Dendritic cell treated with granulocyte-macrophage colony-stimulating factor and Interleukin-4, amounts not matched to agents 40 ng/mL and 50 ng/mL, for 4 days (primary cell): ENCODE data around the gene NDUFAF7.

Experiments used
- H3K27ac Mint-ChIP-seq: one replicate; pipeline ENCODE4 v1.8.0; 2022; ENCODE audit warnings: mild to moderate bottlenecking, mixed read lengths
- H3K27me3 Mint-ChIP-seq: one replicate; pipeline ENCODE4 v1.8.0; 2022; ENCODE audit warnings: mild to moderate bottlenecking, mixed read lengths
- H3K36me3 Mint-ChIP-seq: one replicate; pipeline ENCODE4 v1.8.0; 2022; ENCODE audit warnings: low read depth, mixed read lengths
- H3K4me1 Mint-ChIP-seq: one replicate; pipeline ENCODE4 v1.8.0; 2022; ENCODE audit warnings: low read depth, mixed read lengths
- H3K4me3 Mint-ChIP-seq: one replicate; pipeline ENCODE4 v1.8.0; 2022; ENCODE audit warnings: mild to moderate bottlenecking, moderate library complexity, mixed read lengths
- H3K9me3 Mint-ChIP-seq: one replicate; pipeline ENCODE4 v1.8.0; 2022; ENCODE audit warnings: mixed read lengths
- intact Hi-C: fragments of 100-400 bp; cut with micrococcal nuclease; formaldehyde crosslinking; loops from one replicate; pipeline ENCODE4 v1.15.0; 2022

NDUFAF7 gene

DNA sequence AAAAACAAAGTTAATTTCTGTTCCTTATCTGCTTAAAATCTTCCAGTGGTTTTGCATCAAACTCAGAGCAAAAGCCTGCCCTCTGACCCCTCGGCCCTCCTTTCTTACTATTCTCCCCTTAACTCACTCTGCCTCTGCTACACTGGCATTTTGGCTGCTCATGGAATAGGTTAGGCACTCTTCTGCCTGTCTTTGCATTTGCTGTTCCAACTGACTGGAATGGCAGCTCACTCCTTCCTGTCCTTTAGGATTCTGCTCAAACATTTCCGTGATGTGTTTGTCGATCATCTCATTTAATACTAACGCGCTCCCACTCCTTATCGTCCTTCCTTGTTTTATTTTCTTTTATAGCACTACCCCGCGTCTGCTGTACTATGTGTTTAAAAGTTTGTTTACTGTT is 877 bp upstream of the NDUFAF7 start:
- intact Hi-C loops: loop anchor here (2.0 to 10.0 kb wide), 3 partner anchors 33 to 146 kb away; partner anchors contain the start of genes CEBPZOS, GPATCH11 and HEATR5B
- Mint-ChIP-seq H3K27ac (no peak overlapping the region), H3K9me3 (no peaks in the 10 kb centered on the region), H3K36me3 (peaks cover 45% of the 10 kb centered on the region), H3K27me3 (no peaks in the 10 kb centered on the region), H3K4me1 (peaks cover 28% of the 10 kb centered on the region), H3K4me3 (no peak overlapping the region)

DNA sequence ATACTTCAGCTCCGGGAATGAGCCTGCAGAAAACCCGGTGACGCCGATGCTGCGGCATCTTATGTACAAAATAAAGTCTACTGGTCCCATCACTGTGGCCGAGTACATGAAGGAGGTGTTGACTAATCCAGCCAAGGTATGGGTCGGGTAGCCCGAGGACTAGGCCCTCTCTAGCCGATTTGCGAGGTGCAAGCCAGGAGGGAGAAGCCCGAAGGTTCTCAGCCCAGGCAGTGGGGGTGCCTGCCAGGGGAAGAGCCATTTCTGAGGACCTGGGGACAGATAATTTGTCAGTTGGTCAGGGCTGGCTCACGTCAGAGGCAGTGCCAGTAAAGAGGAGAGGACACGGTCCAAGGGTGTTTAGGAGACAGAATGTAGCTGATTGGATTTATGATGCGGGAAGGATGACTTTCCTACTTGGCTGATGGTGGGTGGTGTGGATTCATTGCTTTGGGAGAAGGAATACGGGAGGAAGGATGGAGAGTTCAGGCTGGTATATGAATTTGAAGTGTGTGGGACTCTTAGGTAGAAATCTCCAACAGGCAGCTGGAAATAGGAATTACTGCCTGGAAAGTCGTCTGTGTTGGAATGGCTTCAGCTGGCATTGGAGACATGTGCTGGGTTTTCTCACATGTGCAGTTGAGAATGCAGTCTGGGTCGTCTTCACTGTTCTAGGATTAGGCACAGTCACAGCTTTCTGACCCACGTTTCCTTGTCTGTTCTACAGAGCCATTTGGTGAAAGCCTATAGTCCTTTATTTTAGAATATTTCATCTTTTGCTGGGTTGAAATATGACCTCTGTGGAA is 874 bp downstream of the NDUFAF7 start:
- H3K4me3 Mint-ChIP-seq: no peak overlapping the region
- peaks cover 51% of the 10 kb centered on the region for H3K36me3 Mint-ChIP-seq
- intact Hi-C loops: loop anchor here (5.0 to 10.0 kb wide), 2 partner anchors 35 to 148 kb away; partner anchors contain the start of genes CEBPZOS, GPATCH11 and HEATR5B

DNA sequence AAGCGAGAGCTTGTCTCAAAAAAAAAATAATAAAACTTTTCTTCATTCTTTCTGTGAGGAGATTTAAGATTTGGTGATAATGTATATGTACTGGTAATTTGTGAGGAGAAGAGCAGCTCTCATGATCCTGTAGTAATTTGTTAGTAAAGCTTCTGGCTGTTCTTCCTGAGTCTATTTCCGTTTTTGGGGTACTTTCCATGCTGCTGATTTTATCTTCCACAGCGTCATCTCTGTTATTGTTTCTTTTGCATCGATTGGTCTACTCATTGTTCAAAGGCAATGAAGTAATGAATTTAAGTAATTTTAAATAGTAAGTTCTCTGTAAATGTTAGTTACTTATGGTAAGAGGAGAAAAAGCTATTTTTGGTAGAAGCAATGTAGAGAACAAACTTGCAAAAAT is 12.0 kb downstream of the NDUFAF7 start:
- Mint-ChIP-seq H3K4me1 (no peaks in the 10 kb centered on the region), H3K9me3 (no peaks in the 10 kb centered on the region), H3K27me3 (no peaks in the 10 kb centered on the region), H3K27ac (no peak overlapping the region), H3K4me3 (no peak overlapping the region), H3K36me3 (peaks cover 84% of the 10 kb centered on the region)
- intact Hi-C loops: no loop called here

More for the DNA sequence above, 874 bp downstream of the NDUFAF7 start:
- Mint-ChIP-seq H3K27me3 (no peaks in the 10 kb centered on the region), H3K27ac (no peak overlapping the region), H3K4me1 (peaks cover 25% of the 10 kb centered on the region), H3K9me3 (peaks cover 8% of the 10 kb centered on the region)

DNA sequence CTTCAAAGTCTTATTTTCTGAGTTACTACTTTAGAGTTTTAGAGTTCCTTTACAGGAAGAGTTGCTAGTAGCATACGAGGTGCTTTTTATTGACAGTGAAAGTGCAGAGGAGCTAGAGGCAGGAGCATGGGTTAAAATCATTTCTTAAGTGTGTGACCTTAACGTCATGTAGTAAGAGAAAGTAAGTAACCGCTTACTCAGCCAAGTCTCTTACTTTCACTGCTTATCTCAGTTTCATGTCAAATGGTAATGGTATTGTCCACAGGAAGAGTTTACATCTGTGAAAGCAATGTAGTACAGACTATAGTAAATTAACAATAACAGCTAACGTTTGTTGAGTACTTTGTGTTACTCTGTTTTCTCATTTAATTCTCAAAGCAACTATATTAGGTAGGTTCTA is 12.6 kb downstream of the NDUFAF7 start:
- H3K27ac Mint-ChIP-seq: no peak overlapping the region
- no peaks in the 10 kb centered on the region for H3K4me1 Mint-ChIP-seq
- peaks cover 84% of the 10 kb centered on the region for H3K36me3 Mint-ChIP-seq
- no peaks in the 10 kb centered on the region for H3K27me3 Mint-ChIP-seq
- no peaks in the 10 kb centered on the region for H3K9me3 Mint-ChIP-seq
- intact Hi-C loops: no loop called here
- H3K4me3 Mint-ChIP-seq: no peak overlapping the region

DNA sequence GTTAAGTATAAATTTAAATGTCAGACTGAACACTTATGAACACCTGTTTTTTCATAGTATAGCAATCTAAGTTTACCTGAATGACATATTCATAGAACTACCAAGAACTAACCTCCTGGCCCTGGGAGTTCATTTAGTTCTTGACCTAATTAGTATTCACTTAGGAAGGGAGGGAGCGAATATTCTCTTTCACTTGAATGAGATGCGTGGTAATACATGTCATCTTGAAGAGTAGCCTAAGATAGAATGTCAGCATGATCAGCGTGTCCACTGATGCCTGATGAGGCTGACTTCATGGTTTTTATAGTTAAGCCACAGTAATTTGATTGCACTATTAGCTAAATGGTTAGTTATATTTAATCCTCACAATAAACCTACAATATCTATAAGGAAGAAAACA is 13.3 kb downstream of the NDUFAF7 start:
- no peaks in the 10 kb centered on the region for H3K4me1 Mint-ChIP-seq
- no peak overlapping the region for H3K4me3 Mint-ChIP-seq
- H3K27ac Mint-ChIP-seq: no peak overlapping the region
- H3K27me3 Mint-ChIP-seq: no peaks in the 10 kb centered on the region
- intact Hi-C loops: no loop called here
- no peaks in the 10 kb centered on the region for H3K9me3 Mint-ChIP-seq
- peaks cover 84% of the 10 kb centered on the region for H3K36me3 Mint-ChIP-seq

DNA sequence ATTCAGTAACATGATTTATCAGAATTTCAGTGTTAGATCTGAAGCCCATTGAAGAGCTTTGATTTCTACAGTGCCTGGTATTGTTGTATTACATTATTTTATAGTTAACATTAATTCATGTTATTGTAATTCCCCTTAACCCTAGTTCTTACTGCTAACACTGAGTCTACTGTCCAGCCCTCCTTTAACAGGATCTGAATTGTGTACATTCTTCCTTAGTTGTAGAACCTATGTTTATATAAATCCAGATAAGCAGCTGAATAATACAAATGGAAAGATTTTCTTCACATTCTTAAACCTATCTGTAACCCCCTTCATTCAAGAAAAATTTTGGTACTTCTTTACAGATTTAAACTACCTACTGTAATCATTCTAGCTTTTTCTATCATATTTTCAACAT is 14.7 kb downstream of the NDUFAF7 start:
- peaks cover 78% of the 10 kb centered on the region for H3K36me3 Mint-ChIP-seq
- intact Hi-C loops: no loop called here
- no peak overlapping the region for H3K4me3 Mint-ChIP-seq
- no peaks in the 10 kb centered on the region for H3K9me3 Mint-ChIP-seq
- no peak overlapping the region for H3K27ac Mint-ChIP-seq
- H3K4me1 Mint-ChIP-seq: no peaks in the 10 kb centered on the region
- no peaks in the 10 kb centered on the region for H3K27me3 Mint-ChIP-seq

DNA sequence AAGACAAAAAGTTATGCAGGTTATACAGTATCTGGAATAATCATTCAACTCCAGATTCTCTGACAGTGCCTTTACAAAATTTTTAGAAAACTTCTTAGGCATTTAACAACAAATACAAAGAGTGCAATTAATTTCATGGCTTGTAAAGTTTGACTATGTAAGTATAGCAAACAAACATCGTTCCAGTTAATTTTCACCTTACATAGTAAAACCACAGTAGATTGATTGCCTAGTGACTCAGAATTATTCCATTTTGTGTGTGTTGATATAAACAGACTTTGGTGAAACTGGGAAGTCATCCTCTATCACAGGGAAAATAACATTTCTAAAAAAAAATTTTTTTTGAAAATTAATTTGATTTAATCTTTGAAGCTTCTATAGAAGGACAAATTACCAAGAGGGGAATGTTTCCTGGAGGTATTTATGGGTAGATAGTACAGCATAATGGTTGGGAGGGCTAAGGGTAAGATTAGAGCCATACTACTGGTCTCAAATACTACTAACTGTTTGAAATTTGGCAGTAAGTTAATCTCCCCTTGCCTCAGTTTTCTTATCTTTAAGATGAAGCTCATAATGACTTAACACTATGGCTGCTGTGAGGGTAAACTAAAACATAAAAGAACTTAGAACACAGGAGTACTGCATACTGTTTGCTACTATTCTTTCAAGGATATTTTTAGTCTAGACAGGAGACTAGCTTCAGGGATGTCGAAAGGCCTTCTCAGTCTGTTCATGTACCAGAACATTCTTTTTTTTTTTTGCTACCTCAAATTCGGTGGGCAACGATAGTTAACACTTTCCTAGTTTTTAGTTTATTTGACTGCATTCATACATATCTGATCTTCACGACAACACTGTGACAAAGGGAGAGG is 19.6 kb downstream of the NDUFAF7 start:
- no peaks in the 10 kb centered on the region for H3K9me3 Mint-ChIP-seq
- H3K36me3 Mint-ChIP-seq: peaks cover 84% of the 10 kb centered on the region
- H3K4me1 Mint-ChIP-seq: no peaks in the 10 kb centered on the region
- no peak overlapping the region for H3K27ac Mint-ChIP-seq
- intact Hi-C loops: no loop called here
- H3K27me3 Mint-ChIP-seq: no peaks in the 10 kb centered on the region
- no peak overlapping the region for H3K4me3 Mint-ChIP-seq

DNA sequence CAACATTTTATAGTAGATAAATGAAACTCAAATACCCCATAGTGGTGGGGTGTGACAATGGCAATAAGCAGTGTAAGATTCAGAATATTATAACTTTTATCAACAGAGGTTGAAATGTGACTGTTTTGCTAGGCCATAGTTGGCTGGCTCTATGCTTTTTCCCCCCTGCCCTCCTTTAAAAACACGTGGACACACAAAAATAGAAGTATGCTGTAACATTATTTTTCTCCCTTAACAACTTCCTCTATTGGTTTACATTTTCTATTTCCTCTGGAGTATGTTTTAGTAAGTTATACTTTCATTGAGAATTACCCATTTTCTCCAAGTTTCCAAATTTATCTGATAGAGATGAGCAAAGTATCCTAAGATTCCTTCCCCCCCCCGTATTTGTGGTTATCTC is 31.1 kb downstream of the NDUFAF7 start:
- intact Hi-C loops: no loop called here
- no peaks in the 10 kb centered on the region for H3K27me3 Mint-ChIP-seq
- H3K36me3 Mint-ChIP-seq: peaks cover 84% of the 10 kb centered on the region
- no peak overlapping the region for H3K4me3 Mint-ChIP-seq
- H3K4me1 Mint-ChIP-seq: peaks cover 22% of the 10 kb centered on the region
- H3K9me3 Mint-ChIP-seq: no peaks in the 10 kb centered on the region
- H3K27ac Mint-ChIP-seq: no peak overlapping the region

DNA sequence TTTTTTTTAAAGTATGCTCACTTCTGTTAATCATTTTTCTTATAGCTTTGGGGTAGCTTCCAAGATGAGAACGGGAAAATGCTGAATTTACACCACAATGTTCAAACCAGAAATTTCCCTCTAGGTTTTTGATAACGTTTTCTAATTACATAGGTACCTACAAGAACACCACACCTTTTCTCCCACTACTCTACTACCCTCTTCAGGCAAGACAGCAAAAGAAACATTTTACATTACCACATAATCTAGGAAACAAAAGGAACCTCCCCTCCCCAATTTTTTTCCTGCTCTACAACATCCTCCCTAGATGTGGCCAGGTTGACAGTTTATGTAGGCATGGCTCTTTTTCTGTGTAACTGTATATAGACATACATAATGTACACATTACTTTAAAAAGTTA is 32.4 kb downstream of the NDUFAF7 start:
- Mint-ChIP-seq H3K4me3 (no peak overlapping the region), H3K4me1 (peaks cover 27% of the 10 kb centered on the region), H3K9me3 (no peaks in the 10 kb centered on the region), H3K27ac (no peak overlapping the region), H3K27me3 (no peaks in the 10 kb centered on the region), H3K36me3 (peaks cover 83% of the 10 kb centered on the region)
- intact Hi-C loops: no loop called here

DNA sequence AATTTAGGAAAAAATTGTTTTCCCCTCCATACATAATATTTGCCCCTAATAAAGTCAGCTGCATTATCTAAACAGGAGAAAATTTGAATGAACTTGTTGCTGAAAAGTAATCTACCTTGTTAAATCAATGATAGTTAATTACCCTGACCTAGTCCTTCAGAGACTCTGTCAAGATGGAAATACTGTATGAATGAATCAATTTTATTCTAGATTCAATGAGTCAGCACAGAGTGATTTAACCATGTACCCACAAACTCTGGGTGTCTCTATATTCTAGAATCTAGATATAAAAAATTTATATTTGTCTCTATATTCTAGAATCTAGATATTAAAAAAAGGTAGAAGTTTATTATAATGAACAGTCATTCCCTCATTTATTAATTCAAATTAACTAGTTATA is 36.2 kb downstream of the NDUFAF7 start:
- H3K4me3 Mint-ChIP-seq: no peak overlapping the region
- peaks cover 84% of the 10 kb centered on the region for H3K36me3 Mint-ChIP-seq
- no peak overlapping the region for H3K27ac Mint-ChIP-seq
- peaks cover 29% of the 10 kb centered on the region for H3K4me1 Mint-ChIP-seq
- intact Hi-C loops: no loop called here
- no peaks in the 10 kb centered on the region for H3K9me3 Mint-ChIP-seq
- no peaks in the 10 kb centered on the region for H3K27me3 Mint-ChIP-seq

DNA sequence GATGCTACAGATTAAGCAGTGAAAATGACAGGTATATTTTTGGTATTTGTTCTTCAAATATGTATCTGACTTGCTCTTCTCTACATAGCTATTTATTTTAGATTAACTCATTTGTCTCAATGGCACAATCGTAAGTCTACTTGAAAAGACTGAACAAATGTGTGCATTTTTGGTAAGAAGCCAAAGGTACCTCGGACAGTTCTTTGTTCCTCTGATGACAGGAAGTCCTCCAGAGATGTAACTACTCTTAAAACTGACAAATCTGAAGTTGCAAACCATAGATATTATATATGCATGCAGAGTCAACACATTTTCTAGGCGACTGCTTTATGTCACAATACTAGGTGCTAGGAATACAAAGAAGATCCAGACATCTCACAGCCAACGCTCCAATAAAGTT is 36.7 kb downstream of the NDUFAF7 start:
- peaks cover 25% of the 10 kb centered on the region for H3K4me1 Mint-ChIP-seq
- H3K27ac Mint-ChIP-seq: no peak overlapping the region
- intact Hi-C loops: no loop called here
- H3K4me3 Mint-ChIP-seq: no peak overlapping the region
- H3K36me3 Mint-ChIP-seq: peaks cover 84% of the 10 kb centered on the region
- no peaks in the 10 kb centered on the region for H3K9me3 Mint-ChIP-seq
- H3K27me3 Mint-ChIP-seq: no peaks in the 10 kb centered on the region

DNA sequence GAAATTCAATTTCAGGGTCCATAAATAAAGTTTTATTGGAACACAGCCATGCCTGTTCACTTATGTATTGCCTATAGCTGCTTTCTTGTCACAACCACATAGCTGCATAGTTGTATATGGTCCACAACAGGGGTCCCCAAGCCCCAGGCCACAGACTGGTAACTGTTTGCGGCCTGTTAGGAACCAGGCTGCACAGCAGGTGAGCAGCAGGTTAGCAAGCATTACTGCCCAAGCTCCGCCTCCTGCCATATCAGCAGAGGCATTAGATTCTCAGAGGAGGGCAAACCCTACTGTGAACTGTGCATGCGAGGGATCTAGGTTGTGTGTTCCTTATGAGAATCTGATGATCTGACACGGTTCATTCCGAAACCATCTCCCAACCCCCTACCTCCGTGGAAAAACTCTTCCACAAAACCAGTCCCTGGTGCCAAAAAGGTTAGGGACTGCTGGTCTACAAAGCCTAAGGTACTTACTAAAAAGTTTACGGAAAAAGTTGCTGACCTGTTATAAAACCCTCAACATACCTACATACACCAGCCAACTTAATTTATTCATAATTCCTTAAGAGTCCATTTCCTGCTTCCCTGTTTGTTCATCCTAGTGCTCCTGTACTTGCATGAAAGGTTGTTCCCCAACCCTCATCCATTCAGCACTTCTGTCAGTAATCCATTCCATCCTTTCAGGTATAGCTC is 40.1 kb downstream of the NDUFAF7 start:
- no peaks in the 10 kb centered on the region for H3K27me3 Mint-ChIP-seq
- H3K9me3 Mint-ChIP-seq: no peaks in the 10 kb centered on the region
- no peak overlapping the region for H3K27ac Mint-ChIP-seq
- peaks cover 89% of the 10 kb centered on the region for H3K36me3 Mint-ChIP-seq
- intact Hi-C loops: no loop called here
- peaks cover 17% of the 10 kb centered on the region for H3K4me1 Mint-ChIP-seq
- no peak overlapping the region for H3K4me3 Mint-ChIP-seq

DNA sequence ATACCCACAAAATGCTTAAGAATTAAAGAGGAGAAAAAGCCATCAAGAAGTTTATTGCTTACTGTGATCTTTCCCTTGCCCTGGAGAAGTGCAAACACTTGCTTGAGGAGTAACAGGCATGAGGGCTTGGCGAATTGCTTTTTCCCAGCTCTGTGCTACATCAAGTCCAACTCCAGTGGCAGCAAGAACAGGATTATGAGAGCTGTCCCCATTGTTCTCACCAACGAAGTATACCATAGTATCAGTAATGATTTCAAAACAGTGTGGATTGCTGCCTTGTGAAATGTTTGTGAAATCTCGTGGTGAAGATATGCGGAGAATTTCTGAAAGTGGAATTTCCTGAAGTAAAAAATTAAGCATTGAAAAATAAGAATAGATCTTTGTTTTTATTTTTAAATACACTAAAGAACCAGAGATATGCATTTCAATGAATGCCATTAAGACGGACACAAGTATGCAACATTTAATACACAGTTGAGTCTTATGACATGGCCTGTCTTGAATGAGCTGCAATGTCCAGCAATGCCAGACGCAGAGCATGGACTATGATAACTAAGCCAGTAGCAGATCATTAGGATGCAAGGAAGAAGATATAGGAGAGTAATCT is 43.0 kb downstream of the NDUFAF7 start:
- intact Hi-C loops: no loop called here
- H3K36me3 Mint-ChIP-seq: peaks cover 93% of the 10 kb centered on the region

More for the DNA sequence above, 43.0 kb downstream of the NDUFAF7 start:
- Mint-ChIP-seq H3K27ac (no peak overlapping the region), H3K9me3 (no peaks in the 10 kb centered on the region), H3K27me3 (no peaks in the 10 kb centered on the region), H3K4me1 (peaks cover 18% of the 10 kb centered on the region), H3K4me3 (no peak overlapping the region)
